ENCODE results near the gene MAPK6. TPM values are rescaled to one million over a fixed set of nuclear protein-coding genes. Genes with fewer than 3 reads are reported as not detected.

Gene MAPK6
- total and polyA plus RNA-seq, 2 of the 8 experiments (the other 6 are each of a cell fraction or from before 2014, with no cell fraction given): 22.6 to 108 TPM

DNA sequence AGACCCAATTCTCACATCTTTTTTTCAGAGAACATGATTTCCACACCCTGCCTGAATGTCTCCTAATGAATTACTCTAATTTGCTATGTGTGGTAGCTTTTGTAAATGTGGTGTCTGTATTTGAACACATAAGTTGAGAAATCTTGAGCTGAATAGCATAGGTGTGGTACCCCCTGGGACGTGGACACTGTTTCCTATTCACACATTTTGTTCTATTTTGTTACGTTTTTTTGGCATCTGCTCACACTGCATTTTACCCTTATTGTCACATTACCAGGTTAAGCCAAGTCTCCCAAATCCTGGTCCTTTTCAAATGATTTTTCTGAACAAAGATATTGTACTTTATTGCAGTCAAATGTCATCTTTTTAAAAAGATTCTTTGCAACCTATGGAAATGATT lies 6.8 kb upstream of the MAPK6 start:
- Histone ChIP-seq H3K36me3 (ENCODE audit: control insufficient read depth in 2 of 4, insufficient read depth in 4 of 4, low read length in 3 of 4) (no peaks in the 10 kb centered on the region), H4K5ac (ENCODE audit: insufficient read length, low read depth, low read length) (no peak overlapping the region), H2BK15ac (ENCODE audit: low read length) (no peak overlapping the region), H3K27me3 (replicated peaks in 1 of 4; ENCODE audit: control insufficient read depth in 3 of 4, extremely low read depth in 1 of 4, insufficient read depth in 3 of 4, low read length in 3 of 4) (no peaks in the 10 kb centered on the region), H2BK120ac (replicated peaks; ENCODE audit: low read depth, low read length) (no peak overlapping the region), H4K8ac (ENCODE audit: extremely low read depth, insufficient read depth, low read length) (no peak overlapping the region), H3K79me1 (ENCODE audit: low read depth, low read length) (no peaks in the 10 kb centered on the region), H3K9me3 (ENCODE audit: insufficient read depth in 2 of 2, low read depth in 1 of 2, low read length in 1 of 2) (no peaks in the 10 kb centered on the region), H3K14ac (ENCODE audit: insufficient read length) (no peak overlapping the region), H3K79me2 (ENCODE audit: control insufficient read depth in 1 of 2, insufficient read depth in 2 of 2, low read length in 2 of 2) (no peaks in the 10 kb centered on the region), H3K9ac (replicated peaks in 1 of 4; ENCODE audit: extremely low read depth in 1 of 4, low read depth in 3 of 4, low read length in 3 of 4) (no peak overlapping the region), H3K4me2 (ENCODE audit: insufficient read depth in 1 of 2, low read depth in 2 of 2, low read length in 2 of 2) (no peak overlapping the region), H3K4me1 (replicated peaks in 1 of 4; ENCODE audit: control insufficient read depth in 3 of 4, insufficient read depth in 4 of 4, low read length in 3 of 4) (no peaks in the 10 kb centered on the region), H3K4me3 (ENCODE audit: extremely low read depth in 1 of 4, insufficient read depth in 2 of 4, low read depth in 3 of 4, low read length in 4 of 4) (no peak overlapping the region), H3K27ac (ENCODE audit: low read depth, low read length) (no peak overlapping the region), H3K23me2 (ENCODE audit: low read depth, low read length) (no peaks in the 10 kb centered on the region), H3K4ac (replicated peaks; ENCODE audit: insufficient read length, low read depth, low read length) (no peak overlapping the region), H4K91ac (replicated peaks; ENCODE audit: insufficient read length, low read length) (no peak overlapping the region), H4K20me1 (replicated peaks in 1 of 2; ENCODE audit: control insufficient read depth in 1 of 2, insufficient read depth in 2 of 2, low read length in 2 of 2) (no peaks in the 10 kb centered on the region), H2BK20ac (ENCODE audit: low read length) (no peak overlapping the region), H2AK5ac (ENCODE audit: low read depth, low read length) (no peak overlapping the region), H3K23ac (ENCODE audit: insufficient read length) (no peak overlapping the region), H2BK5ac (ENCODE audit: low read depth, low read length) (no peak overlapping the region), H3K18ac (ENCODE audit: extremely low read depth, low read length) (no peak overlapping the region), H3K56ac (replicated peaks; ENCODE audit: insufficient read length, low read depth, low read length) (no peak overlapping the region), H2AFZ (ENCODE audit: low read length) (no peak overlapping the region), H2BK12ac (ENCODE audit: low read depth, low read length) (no peak overlapping the region)
- ChIA-PET CTCF (ENCODE audit: partially characterized antibody) (interaction anchor here (0.9 to 1.3 kb wide), 2 partner anchors 28 to 76 kb away, joined by 3 read pairs; no protein-coding TSS in a partner anchor), POLR2A (ENCODE audit: partially characterized antibody) (no interaction called here)
- 84% methylated on average over 2 of the region's 2 CpGs; no CpG with 5 or more reads in 1 of the 2 experiments for WGBS, 2 experiments (ENCODE audit: extremely low coverage in 1 of 2, insufficient coverage in 1 of 2, insufficient read length in 1 of 2, insufficient replicate concordance in 2 of 2, low coverage in 1 of 2, low lambda C conversion rate in 2 of 2, missing lambda C conversion rate in 1 of 2)
- no peak for DNase-seq (ENCODE audit: low read depth in 1 of 2, low spot score in 2 of 2)
- no peak for FAIRE-seq
- TF ChIP-seq RFX5 (IDR thresholded peaks at IDR 0.05; ENCODE audit: borderline replicate concordance, low read depth, low read length): no peak
- TF ChIP-seq NANOG (IDR thresholded peaks at IDR 0.05; ENCODE audit: insufficient read depth, low read depth, low read length, poor library complexity, severe bottlenecking): no peak
- no peak for TF ChIP-seq KDM5A (IDR thresholded peaks at IDR 0.05; ENCODE audit: low read length)
- no peak for TF ChIP-seq SP1 (IDR thresholded peaks at IDR 0.05; ENCODE audit: low read depth, low read length)
- no peak for TF ChIP-seq RNF2 (IDR thresholded peaks at IDR 0.05; ENCODE audit: borderline replicate concordance, low read depth, low read length, missing control alignments, poor library complexity, severe bottlenecking)
- no peak for TF ChIP-seq EGR1 (IDR thresholded peaks at IDR 0.05; ENCODE audit: borderline replicate concordance, low read depth, low read length)
- no peak for TF ChIP-seq SRF (IDR thresholded peaks at IDR 0.05; ENCODE audit: low read depth, low read length)
- TF ChIP-seq TBP (IDR thresholded peaks at IDR 0.05; ENCODE audit: low read depth, low read length): no peak
- TF ChIP-seq POLR2A (IDR thresholded peaks at IDR 0.05; ENCODE audit: control extremely low read depth in 1 of 2, low read depth in 2 of 2, low read length in 2 of 2): no peak
- no peak for TF ChIP-seq JUN (IDR thresholded peaks at IDR 0.05; ENCODE audit: low read depth, low read length)
- no peak for TF ChIP-seq SP4 (IDR thresholded peaks at IDR 0.05; ENCODE audit: low read length)
- no peak for TF ChIP-seq HDAC6 (IDR thresholded peaks at IDR 0.05; ENCODE audit: low read depth, low read length)
- no peak for TF ChIP-seq JUND (IDR thresholded peaks at IDR 0.05; ENCODE audit: low read length)
- TF ChIP-seq MAFK (IDR thresholded peaks at IDR 0.05; ENCODE audit: low read depth, low read length): no peak
- no peak for TF ChIP-seq NRF1 (IDR thresholded peaks at IDR 0.05; ENCODE audit: low read depth, low read length)
- no peak for TF ChIP-seq ASH2L (IDR thresholded peaks at IDR 0.05; ENCODE audit: low read length)
- TF ChIP-seq CHD1 (IDR thresholded peaks at IDR 0.05; ENCODE audit: low read depth, low read length): no peak

All from H1 (cell line).